Measurements from ENCODE around the gene ISOC1.
A peak's percentile ranks its signal among the peaks of the same experiment; 100 is the strongest.

Gene ISOC1

GRCh38 chr5:129094087-129094923, at the start of gene ISOC1:
ISOC1 (plus strand) TSS chr5:129094749; CDS start chr5:129094767, 18 bp downstream.
- DNase-seq = peak; percentile 94

GRCh38 chr5:129046151-129046550, 48.4 kb upstream of the ISOC1 start:
- DNase-seq = no peak

GRCh38 chr5:129048509-129048908, 46.0 kb upstream of the ISOC1 start:
- no peak for DNase-seq

GRCh38 chr5:129049126-129049799, 45.3 kb upstream of the ISOC1 start:
- no peak for DNase-seq

DNA sequence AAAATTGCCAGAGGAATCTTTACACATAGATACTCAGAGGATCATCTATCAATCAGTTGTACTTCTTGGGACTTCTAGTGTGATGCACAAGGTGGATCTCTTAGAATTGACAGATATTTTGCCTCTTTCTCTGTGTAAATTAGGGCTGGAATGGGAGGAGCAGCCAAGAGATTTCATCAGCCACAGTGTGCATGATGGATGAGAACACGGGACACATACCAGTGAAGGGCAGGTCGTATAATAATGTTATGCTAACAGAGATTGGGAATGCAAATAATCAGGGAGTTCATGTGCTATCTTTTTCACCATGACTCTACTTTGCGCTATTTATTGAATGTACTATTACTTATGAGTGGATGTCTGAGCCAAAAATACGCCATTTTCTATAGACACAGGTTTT, 43.3 kb upstream of the ISOC1 start:
- no peak for DNase-seq

- DNase-seq = no peak
Measured at GRCh38 chr5:129053438-129053837, 41.1 kb upstream of the ISOC1 start.

- DNase-seq = no peak
Measured at GRCh38 chr5:129057329-129057728, 37.2 kb upstream of the ISOC1 start.

DNA sequence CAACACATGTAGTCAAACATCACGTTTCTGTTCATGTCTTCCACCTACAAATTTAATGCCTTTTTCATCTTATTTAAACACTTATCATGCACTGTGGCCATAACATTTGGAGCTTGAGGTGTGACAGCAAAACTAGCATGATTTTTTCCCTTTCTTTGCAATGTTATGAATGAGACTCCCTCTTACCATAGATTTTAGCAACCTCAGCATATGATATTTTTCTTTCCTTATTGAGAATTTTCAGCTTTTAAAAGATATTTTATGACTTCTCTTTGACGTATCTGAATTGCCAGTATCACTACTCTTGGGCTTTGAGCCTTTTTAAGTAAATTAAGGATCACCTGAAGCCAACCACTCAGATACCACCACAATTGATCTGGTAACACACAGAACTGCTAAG, 32.7 kb upstream of the ISOC1 start:
- no peak for DNase-seq

DNA sequence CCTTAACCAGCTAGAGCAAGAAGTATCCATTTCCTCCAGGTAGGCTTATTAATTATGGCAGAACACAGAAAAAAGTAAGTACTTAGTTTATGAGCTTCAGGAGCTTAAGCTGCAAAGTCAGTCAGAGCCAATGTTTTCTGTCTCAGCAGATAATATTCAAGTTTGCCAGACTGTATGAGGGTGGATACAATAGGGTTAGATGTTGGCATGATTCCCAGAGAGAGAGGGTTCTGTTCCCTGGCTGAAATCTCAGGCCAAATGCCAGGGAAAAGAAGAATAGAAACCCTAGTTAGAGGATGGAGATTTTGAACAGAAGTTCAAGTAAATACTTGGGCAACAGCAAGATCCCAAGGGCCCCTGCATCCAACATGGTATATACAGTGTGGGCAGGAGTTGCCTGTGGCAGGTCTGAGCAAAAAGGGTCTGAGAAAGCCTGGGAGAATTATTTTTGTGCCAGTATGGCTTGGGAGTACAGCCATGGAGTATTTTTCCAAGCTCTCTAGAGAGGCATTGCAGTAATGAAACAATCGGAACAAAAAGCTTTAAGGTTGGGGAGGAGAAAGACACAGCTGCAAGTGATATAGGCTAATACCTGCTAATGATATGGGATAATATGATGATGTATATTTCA, 31.0 kb upstream of the ISOC1 start:
- no peak for DNase-seq

GRCh38 chr5:129065721-129066120, 28.8 kb upstream of the ISOC1 start:
- DNase-seq = no peak

DNA sequence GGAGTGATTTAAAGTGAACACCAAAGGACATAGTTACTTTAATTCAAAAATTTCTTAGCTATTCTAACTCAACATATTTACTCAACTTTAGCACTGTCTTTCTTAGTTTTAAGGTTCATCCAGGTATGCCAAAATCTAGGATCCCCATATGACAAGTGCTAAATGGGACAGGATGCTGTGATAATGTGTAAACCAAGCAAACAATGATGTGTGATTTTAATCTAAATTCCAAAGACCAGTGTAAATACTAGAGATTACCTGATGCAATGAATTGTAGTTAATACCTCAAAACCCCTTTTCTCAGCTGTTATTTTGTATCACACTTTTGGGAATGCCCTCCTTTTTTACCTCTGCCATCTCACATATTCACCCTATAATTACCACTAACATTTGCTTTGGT, 26.8 kb upstream of the ISOC1 start:
- DNase-seq = no peak

GRCh38 chr5:129069292-129069691, 25.3 kb upstream of the ISOC1 start:
- no peak for DNase-seq

- no peak for DNase-seq
Measured at GRCh38 chr5:129073111-129073510, 21.4 kb upstream of the ISOC1 start.

GRCh38 chr5:129074903-129075302, 19.6 kb upstream of the ISOC1 start:
- DNase-seq = no peak

GRCh38 chr5:129077433-129078075, 17.0 kb upstream of the ISOC1 start:
- no peak for DNase-seq

DNA sequence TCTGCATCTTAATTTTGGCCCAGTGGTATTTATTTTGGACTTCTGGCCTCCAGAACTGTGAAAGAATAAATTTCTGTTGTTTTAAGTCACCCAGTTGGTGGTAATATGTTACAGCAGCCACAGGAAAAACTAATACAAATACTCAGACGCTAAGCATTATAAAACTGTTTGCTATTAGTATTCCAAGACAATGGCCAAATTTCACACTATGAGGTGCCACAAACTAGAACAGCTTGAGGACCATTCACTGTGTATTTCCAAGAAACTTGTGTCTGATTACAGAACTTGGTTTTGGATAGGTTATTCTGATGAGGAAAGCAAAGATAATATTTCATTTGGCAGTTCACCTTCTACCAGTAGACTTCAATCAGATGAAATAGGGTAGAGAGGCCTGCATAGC, 16.3 kb upstream of the ISOC1 start:
- DNase-seq = no peak

- DNase-seq = no peak
Measured at GRCh38 chr5:129078660-129079059, 15.9 kb upstream of the ISOC1 start.

DNA sequence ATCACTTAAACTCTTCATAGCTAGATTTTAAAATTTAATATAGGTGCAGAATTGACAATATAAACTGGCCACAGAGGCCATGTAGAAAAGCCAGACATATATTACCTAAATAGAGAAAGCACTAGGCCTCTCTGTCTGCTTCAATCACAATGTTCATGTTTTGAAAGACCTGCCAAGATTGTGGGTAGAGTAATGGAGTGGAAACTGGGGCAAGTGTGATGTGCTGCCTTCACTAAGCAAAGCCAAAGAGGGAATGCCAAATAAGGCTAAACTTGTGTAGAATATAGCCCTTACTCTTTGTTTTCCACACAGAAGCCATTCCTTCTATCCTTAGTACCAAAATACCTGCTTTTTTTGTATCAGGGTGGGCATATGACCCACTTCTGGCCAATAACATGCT, 15.1 kb upstream of the ISOC1 start:
- DNase-seq = no peak

- no peak for DNase-seq
Measured at GRCh38 chr5:129080766-129081165, 13.8 kb upstream of the ISOC1 start.

DNA sequence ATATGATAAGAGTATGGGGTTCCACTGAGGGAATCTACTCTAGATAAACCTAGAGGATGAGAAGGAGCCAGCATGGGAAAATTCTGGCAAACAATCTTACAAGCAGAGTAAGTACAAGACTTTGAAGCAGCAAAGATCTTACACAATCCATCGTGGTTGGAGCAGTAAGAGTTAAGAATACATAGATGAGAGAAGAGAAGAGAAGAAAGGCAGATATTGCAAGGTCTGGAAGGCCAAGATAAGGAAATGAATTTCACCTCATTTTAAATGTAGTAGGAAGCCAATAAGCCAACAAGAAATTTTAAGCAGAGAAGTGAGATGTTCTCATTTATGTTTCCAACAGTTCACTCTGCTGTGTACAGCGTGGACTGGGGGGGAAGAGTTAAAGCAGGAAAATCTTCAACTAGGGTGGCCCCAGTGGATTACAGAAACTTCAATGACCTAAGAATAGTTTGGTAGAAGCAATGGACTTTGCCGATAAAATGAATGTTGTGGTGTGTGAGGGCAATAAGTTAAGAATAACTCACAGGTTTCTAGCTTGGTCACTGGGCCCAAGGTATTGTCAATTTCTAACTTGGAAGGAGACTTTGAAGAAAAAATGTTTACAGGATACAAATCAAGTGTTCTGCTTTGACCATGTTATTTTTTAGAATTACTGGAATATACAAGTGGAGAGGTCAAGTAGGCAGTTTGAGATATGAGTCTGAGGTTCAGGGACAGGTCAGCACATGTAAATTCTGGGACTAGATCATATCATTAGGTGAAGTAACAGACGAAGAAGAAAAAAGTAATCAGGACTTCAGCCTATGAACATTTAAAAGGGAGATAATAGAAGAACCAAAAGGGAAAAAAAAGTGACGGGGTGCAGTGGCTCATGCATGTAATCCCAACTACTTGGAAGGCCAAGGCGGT, 12.1 kb upstream of the ISOC1 start:
- no peak for DNase-seq

GRCh38 chr5:129094924-129095899, 663 bp downstream of the ISOC1 start:
- peak; percentile 65 for DNase-seq
